Neural cell (in vitro differentiated cells): ENCODE measurements around the gene HCK. TPM values are rescaled to one million over a fixed set of nuclear protein-coding genes. Genes with fewer than 3 reads are reported as not detected.

Experiments used
- H2AFZ ChIP-seq: fragments of 200-600, 300-800 bp; sonication (generic), shearing (Covaris generic); 2 replicates; pipeline ENCODE4 v1.6.0; 2014; ENCODE audit warnings: low read depth, mild to moderate bottlenecking, antibody characterized with exemption, low read length, moderate library complexity
- H3F3A ChIP-seq: fragments of 200-600 bp; shearing (Covaris generic); 2 replicates; pipeline ENCODE4 v1.6.1; 2016; ENCODE audit warnings: mild to moderate bottlenecking, moderate library complexity, mixed read lengths, antibody characterized with exemption, low read length; ENCODE audit not compliant: insufficient read depth, poor library complexity, severe bottlenecking
- H3K27ac ChIP-seq: fragments of 200-600, 300-800 bp; sonication (generic), shearing (Covaris generic); 2 replicates; pipeline ENCODE4 v1.5.1; 2014; ENCODE audit warnings: mild to moderate bottlenecking, low read length, moderate library complexity
- H3K27me3 ChIP-seq: fragments of 300-800, 200-600 bp; sonication (generic), shearing (Covaris generic); 2 replicates; pipeline ENCODE4 v1.6.0; 2014; ENCODE audit warnings: mild to moderate bottlenecking, low read depth, low read length, moderate library complexity; ENCODE audit not compliant: insufficient read depth
- H3K36me3 ChIP-seq: fragments of 300-800, 200-600 bp; sonication (generic), shearing (Covaris generic); 2 replicates; pipeline ENCODE4 v1.5.1; 2014; ENCODE audit warnings: mild to moderate bottlenecking, antibody characterized with exemption, low read length, moderate library complexity; ENCODE audit not compliant: insufficient read depth
- H3K4me2 ChIP-seq: fragments of 300-800, 200-600 bp; sonication (generic), shearing (Covaris generic); 2 replicates; pipeline ENCODE4 v1.6.0; 2014; ENCODE audit warnings: mild to moderate bottlenecking, low read length
- H3K4me3 ChIP-seq: fragments of 300-800, 200-600 bp; sonication (generic), shearing (Covaris generic); 2 replicates; pipeline ENCODE4 v1.5.1; 2014; ENCODE audit warnings: mild to moderate bottlenecking, low read length, moderate library complexity
- H3K79me2 ChIP-seq: fragments of 200-600 bp; shearing (Covaris generic); replicated peaks from 2 replicates; pipeline ENCODE4 v1.6.0; 2014; ENCODE audit warnings: mild to moderate bottlenecking, low read length, moderate library complexity; ENCODE audit not compliant: insufficient read depth
- H3K9ac ChIP-seq: fragments of 300-800, 200-600 bp; sonication (generic), shearing (Covaris generic); 2 replicates; pipeline ENCODE4 v1.6.1; 2016; ENCODE audit warnings: mild to moderate bottlenecking, low read length, mixed read lengths
- H3K9me2 ChIP-seq: fragments of 200-600 bp; shearing (Covaris generic); 2 replicates; pipeline ENCODE4 v1.6.1; 2016; ENCODE audit warnings: mild to moderate bottlenecking, low read length, mixed read lengths; ENCODE audit not compliant: insufficient read depth
- H3K9me3 ChIP-seq: fragments of 200-600, 300-800 bp; sonication (generic), shearing (Covaris generic); 2 replicates; pipeline ENCODE4 v1.6.1; 2016; ENCODE audit warnings: mild to moderate bottlenecking, mixed run types, low read length, moderate library complexity, mixed read lengths
- H4K20me1 ChIP-seq: fragments of 200-600 bp; shearing (Covaris generic); 2 replicates; pipeline ENCODE4 v1.6.1; 2016; ENCODE audit warnings: mild to moderate bottlenecking, mixed run types; ENCODE audit not compliant: insufficient read depth
- EP300 ChIP-seq: fragments of 450-650 bp; conservative IDR thresholded peaks from 2 replicates; pipeline ENCODE4 v1.6.1; 2014; ENCODE audit warnings: antibody characterized with exemption, mild to moderate bottlenecking, moderate library complexity; ENCODE audit not compliant: poor library complexity, severe bottlenecking
- EZH2 ChIP-seq: fragments of 200-600, 300-800 bp; shearing (Covaris generic), sonication (generic); IDR thresholded peaks from 2 replicates; pipeline ENCODE4 v1.6.1; 2014; ENCODE audit warnings: antibody characterized with exemption, low read length, borderline replicate concordance, mild to moderate bottlenecking; ENCODE audit not compliant: insufficient read depth, poor library complexity, severe bottlenecking
- MXI1 ChIP-seq: fragments of 450-650 bp; conservative IDR thresholded peaks from 2 replicates; pipeline ENCODE4 v1.6.1; 2014; ENCODE audit warnings: antibody characterized with exemption, mild to moderate bottlenecking; ENCODE audit not compliant: poor library complexity, severe bottlenecking
- POLR2AphosphoS5 ChIP-seq: IDR thresholded peaks from 2 replicates; pipeline ENCODE4 v1.6.1; 2012
- RAD21 ChIP-seq: fragments of 450-650 bp; conservative IDR thresholded peaks from 2 replicates; pipeline ENCODE4 v1.6.1; 2014; ENCODE audit warnings: antibody characterized with exemption, mild to moderate bottlenecking, moderate library complexity
- REST ChIP-seq: IDR thresholded peaks from 2 replicates; pipeline ENCODE4 v1.6.1; 2012; ENCODE audit warnings: borderline replicate concordance
- SMC3 ChIP-seq: fragments of 450-650 bp; conservative IDR thresholded peaks from 2 replicates; pipeline ENCODE4 v1.6.1; 2014; ENCODE audit warnings: antibody characterized with exemption, mild to moderate bottlenecking, moderate library complexity; ENCODE audit not compliant: poor library complexity
- TAF1 ChIP-seq: IDR thresholded peaks from 2 replicates; pipeline ENCODE4 v1.6.1; 2012; ENCODE audit warnings: low read depth
- polyA plus RNA-seq: library from polyadenylated mRNA; depleted of rRNA; stranded (reverse); fragments of >200 nt; gene quantifications from 2 replicates; pipeline ENCODE4 v1.2.3, GENCODE V29; 2014
- TF ChIP-seq, protein P1 (sequence below): fragments of 450-650 bp; IDR thresholded peaks from 2 replicates; pipeline ENCODE4 v1.5.1; 2014; ENCODE audit warnings: antibody characterized with exemption, mild to moderate bottlenecking, moderate library complexity; ENCODE audit not compliant: poor library complexity, severe bottlenecking

Gene HCK
- polyA plus RNA-seq, 1 donor from 2014 or later: 0.58 TPM

DNA sequence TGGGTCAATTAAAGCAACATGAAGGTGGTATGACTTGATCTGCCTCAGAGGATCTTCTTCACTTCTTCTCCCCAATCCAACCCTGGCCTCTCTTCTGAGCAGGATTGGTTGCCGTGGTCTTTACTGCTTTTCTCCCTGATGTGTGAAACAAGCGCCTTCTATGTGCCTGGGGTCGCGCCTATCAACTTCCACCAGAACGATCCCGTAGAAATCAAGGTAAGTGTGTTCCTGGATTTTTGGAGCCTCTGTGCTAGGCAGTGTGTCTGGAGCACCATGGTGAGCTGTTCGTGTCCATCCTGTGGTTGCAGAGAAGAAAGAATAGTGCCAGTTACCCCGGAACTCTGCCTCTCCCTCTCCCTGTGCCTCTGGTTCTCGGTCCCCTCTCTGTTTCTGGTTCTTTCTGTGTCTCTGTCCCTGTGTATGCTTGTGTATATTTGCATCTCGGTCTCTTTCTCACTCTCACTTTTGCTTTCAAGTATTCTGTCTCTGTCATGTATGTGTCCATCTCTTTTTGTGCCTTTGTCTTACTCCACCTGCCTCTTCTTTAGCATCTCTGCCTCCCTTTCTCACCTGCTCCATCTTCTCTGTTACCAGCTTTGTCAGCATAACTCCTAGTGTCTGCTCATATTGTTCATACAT, 81.0 kb downstream of the HCK start:
- no peaks in the 10 kb centered on the region for H3K9me2 ChIP-seq
- H4K20me1 ChIP-seq: no peaks in the 10 kb centered on the region
- H3K4me3 ChIP-seq: no peak overlapping the region
- peaks cover 15% of the 10 kb centered on the region for H3K36me3 ChIP-seq
- no peaks in the 10 kb centered on the region for H3K27me3 ChIP-seq
- TF ChIP-seq TAF1: no peak
- no peak for TF ChIP-seq RAD21
- TF ChIP-seq, protein P1, sequence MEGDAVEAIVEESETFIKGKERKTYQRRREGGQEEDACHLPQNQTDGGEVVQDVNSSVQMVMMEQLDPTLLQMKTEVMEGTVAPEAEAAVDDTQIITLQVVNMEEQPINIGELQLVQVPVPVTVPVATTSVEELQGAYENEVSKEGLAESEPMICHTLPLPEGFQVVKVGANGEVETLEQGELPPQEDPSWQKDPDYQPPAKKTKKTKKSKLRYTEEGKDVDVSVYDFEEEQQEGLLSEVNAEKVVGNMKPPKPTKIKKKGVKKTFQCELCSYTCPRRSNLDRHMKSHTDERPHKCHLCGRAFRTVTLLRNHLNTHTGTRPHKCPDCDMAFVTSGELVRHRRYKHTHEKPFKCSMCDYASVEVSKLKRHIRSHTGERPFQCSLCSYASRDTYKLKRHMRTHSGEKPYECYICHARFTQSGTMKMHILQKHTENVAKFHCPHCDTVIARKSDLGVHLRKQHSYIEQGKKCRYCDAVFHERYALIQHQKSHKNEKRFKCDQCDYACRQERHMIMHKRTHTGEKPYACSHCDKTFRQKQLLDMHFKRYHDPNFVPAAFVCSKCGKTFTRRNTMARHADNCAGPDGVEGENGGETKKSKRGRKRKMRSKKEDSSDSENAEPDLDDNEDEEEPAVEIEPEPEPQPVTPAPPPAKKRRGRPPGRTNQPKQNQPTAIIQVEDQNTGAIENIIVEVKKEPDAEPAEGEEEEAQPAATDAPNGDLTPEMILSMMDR: no peak
- TF ChIP-seq POLR2AphosphoS5: no peak
- no peak for TF ChIP-seq SMC3
- TF ChIP-seq EZH2: no peak
- no peak for TF ChIP-seq REST
- no peak for TF ChIP-seq EP300
- TF ChIP-seq MXI1: no peak
- H3K9ac ChIP-seq: no peak overlapping the region
- no peaks in the 10 kb centered on the region for H3K9me3 ChIP-seq
- H3K79me2 ChIP-seq: peaks cover 9% of the 10 kb centered on the region
- no peak overlapping the region for H3K4me2 ChIP-seq
- no peaks in the 10 kb centered on the region for H3F3A ChIP-seq
- no peak overlapping the region for H3K27ac ChIP-seq
- H2AFZ ChIP-seq: no peak overlapping the region

GRCh38 chr20:32134026-32134425, 82.0 kb downstream of the HCK start:
- TF ChIP-seq REST (no peak), RAD21 (no peak), EP300 (no peak), POLR2AphosphoS5 (no peak), TAF1 (no peak)
- TF ChIP-seq, protein P1: no peak
- Histone ChIP-seq H3K9ac (no peak overlapping the region), H3K27me3 (no peaks in the 10 kb centered on the region), H4K20me1 (no peaks in the 10 kb centered on the region), H3K4me3 (no peak overlapping the region), H3K36me3 (peaks cover 16% of the 10 kb centered on the region), H3K27ac (no peak overlapping the region), H3F3A (no peaks in the 10 kb centered on the region), H3K4me2 (no peak overlapping the region), H3K9me2 (no peaks in the 10 kb centered on the region), H3K9me3 (no peaks in the 10 kb centered on the region), H2AFZ (no peak overlapping the region), H3K79me2 (peaks cover 9% of the 10 kb centered on the region)
